K562 (cell line): ENCODE data around the gene EEF1A1. TPM values are rescaled to one million over a fixed set of nuclear protein-coding genes. Genes with fewer than 3 reads are reported as not detected.

Experiments used
- AFF4 ChIP-seq: sonication (generic); formaldehyde crosslinking; IDR thresholded peaks from 2 replicates; pipeline ENCODE4 v1.8.0; 2023; ENCODE audit warnings: mild to moderate bottlenecking, missing genetic modification reagents
- CBFB ChIP-seq: sonication (generic); formaldehyde crosslinking; IDR thresholded peaks from 2 replicates; pipeline ENCODE4 v1.4.0; 2020; ENCODE audit warnings: mild to moderate bottlenecking, missing genetic modification reagents
- CC2D1A ChIP-seq: fragments of 450-650 bp; IDR thresholded peaks from 2 replicates; pipeline ENCODE4 v1.6.1; 2017; ENCODE audit warnings: mild to moderate bottlenecking
- CREB5 ChIP-seq: fragments of 250-450 bp; sonication (Bioruptor Pico); IDR thresholded peaks from 2 replicates; pipeline ENCODE4 v1.5.0; 2020; ENCODE audit warnings: mild to moderate bottlenecking
- FOXJ3 ChIP-seq: sonication (generic); formaldehyde crosslinking; IDR thresholded peaks from 2 replicates; pipeline ENCODE4 v1.4.0; 2020; ENCODE audit warnings: mild to moderate bottlenecking, missing genetic modification reagents
- JUNB ChIP-seq: fragments of 450-650 bp; formaldehyde crosslinking; conservative IDR thresholded peaks from 2 replicates; pipeline ENCODE4 v1.4.0; 2020; ENCODE audit warnings: mild to moderate bottlenecking
- MTA2 ChIP-seq: fragments of 450-650 bp; IDR thresholded peaks from 2 replicates; pipeline ENCODE4 v1.6.1; 2016; ENCODE audit warnings: low read depth
- NFE2L1 ChIP-seq: fragments of 450-650 bp; IDR thresholded peaks from 2 replicates; pipeline ENCODE4 v1.6.1; 2016; ENCODE audit warnings: missing genetic modification characterization, low read depth, mild to moderate bottlenecking, missing compliant biosample characterization, moderate library complexity, borderline replicate concordance
- PHB2 ChIP-seq: fragments of 450-650 bp; IDR thresholded peaks from 2 replicates; pipeline ENCODE4 v1.6.1; 2017; ENCODE audit warnings: low read depth
- POU5F1 ChIP-seq: fragments of 150-350 bp; IDR thresholded peaks from 2 replicates; pipeline ENCODE4 v1.6.1; 2014; ENCODE audit warnings: borderline replicate concordance, low read length, low read depth, mild to moderate bottlenecking; ENCODE audit not compliant: partially characterized antibody
- RBBP5 ChIP-seq: fragments of 200-600 bp; sonication (generic); IDR thresholded peaks from 2 replicates; pipeline ENCODE4 v1.6.1; 2012; ENCODE audit warnings: borderline replicate concordance, mild to moderate bottlenecking, low read length, control low read depth, inconsistent platforms; ENCODE audit not compliant: insufficient read depth, poor library complexity, severe bottlenecking
- RBFOX2 ChIP-seq: fragments of 200-400 bp; formaldehyde crosslinking; IDR thresholded peaks from 2 replicates; pipeline ENCODE4 v1.6.1; 2017; ENCODE audit warnings: low read depth, mild to moderate bottlenecking, low read length, moderate library complexity
- TAF7 ChIP-seq: fragments of 450-650 bp; IDR thresholded peaks from 2 replicates; pipeline ENCODE4 v1.6.1; 2016; ENCODE audit warnings: missing genetic modification characterization, missing compliant biosample characterization
- ZBTB26 ChIP-seq: fragments of 450-650 bp; formaldehyde crosslinking; IDR thresholded peaks from 2 replicates; pipeline ENCODE4 v1.4.0; 2022; ENCODE audit warnings: missing genetic modification characterization
- ZNF197 ChIP-seq: fragments of 200-800 bp; sonication (Bioruptor generic); IDR thresholded peaks from 2 replicates; pipeline ENCODE4 v1.6.1; 2016; ENCODE audit warnings: low read depth, missing genetic modification characterization, missing compliant biosample characterization
- ZNF354B ChIP-seq: fragments of 250-450 bp; sonication (Bioruptor Pico); IDR thresholded peaks from 2 replicates; pipeline ENCODE4 v1.4.0; 2020
- ZNF696 ChIP-seq: fragments of 250-450 bp; sonication (Bioruptor Pico); conservative IDR thresholded peaks from 2 replicates; pipeline ENCODE4 v1.4.0; 2020; ENCODE audit warnings: mild to moderate bottlenecking, moderate library complexity
- ZNF707 ChIP-seq: fragments of 250-450 bp; sonication (Bioruptor Pico); conservative IDR thresholded peaks from 2 replicates; pipeline ENCODE4 v1.8.0; 2022; ENCODE audit warnings: inconsistent platforms, mild to moderate bottlenecking, moderate library complexity
- polyA plus RNA-seq, 8 experiments: library from polyadenylated mRNA; depleted of rRNA in 4 of 8; stranded (reverse) in 5 of 8; unstranded in 3 of 8; fragments of >200 nt; fragmentation: Nextera tagmentation in 2 of 8; fragmentation: Illumina TruSeq in 1 of 8; extraction: Ambion mirVana in 2 of 8; extraction: Trizol in 1 of 8; gene quantifications; 2 replicates each; pipeline versions ENCODE4 v1.2.1 to v1.2.3, GENCODE V29; 2011 to 2014; ENCODE audit warnings: inconsistent platforms in 1 of 8, missing spikeins in 1 of 8
- total RNA-seq, 7 experiments: library from RNA; depleted of rRNA in 6 of 7; stranded (reverse); fragments of >200 nt in 6 of 7; fragmentation: Illumina TruSeq in 2 of 7; extraction: Trizol in 2 of 7; gene quantifications; 2 replicates each; pipeline versions ENCODE4 v1.2.1 to v1.2.3, GENCODE V29; 2011 to 2021; ENCODE audit warnings: low replicate concordance in 1 of 7
- TF ChIP-seq, protein P1 (sequence below): sonication (generic); formaldehyde crosslinking; IDR thresholded peaks from 2 replicates; pipeline ENCODE4 v1.8.0; 2022; ENCODE audit warnings: mild to moderate bottlenecking, missing genetic modification reagents

The EEF1A1 gene
- total and polyA plus RNA-seq, 9 of the 15 experiments (the other 6 are each of a cell fraction or from before 2014, with no cell fraction given) = 6,453 to 17,323 (median 11,082) TPM

- TF ChIP-seq AFF4 (CRISPR knock-in tag) (no peak), CBFB (CRISPR knock-in tag) (no peak), NFE2L1 (tag) (peak; percentile 93), PHB2 (no peak), ZBTB26 (peak; percentile 100), ZNF707 (peak; percentile 93), FOXJ3 (CRISPR knock-in tag) (no peak), ZNF354B (CRISPR knock-in tag) (peak; percentile 98), POU5F1 (no peak), TAF7 (tag) (peak; percentile 99), RBBP5 (no peak), CREB5 (peak; percentile 98), MTA2 (0 out of 2 replicates have a peak, but pooled peaks have one; percentile 17), RBFOX2 (peak; percentile 56), ZNF696 (CRISPR knock-in tag) (peak; percentile 93), JUNB (CRISPR knock-in tag) (peak; percentile 74), CC2D1A (no peak), ZNF197 (CRISPR knock-in tag) (peak; percentile 100)
- TF ChIP-seq, protein P1, sequence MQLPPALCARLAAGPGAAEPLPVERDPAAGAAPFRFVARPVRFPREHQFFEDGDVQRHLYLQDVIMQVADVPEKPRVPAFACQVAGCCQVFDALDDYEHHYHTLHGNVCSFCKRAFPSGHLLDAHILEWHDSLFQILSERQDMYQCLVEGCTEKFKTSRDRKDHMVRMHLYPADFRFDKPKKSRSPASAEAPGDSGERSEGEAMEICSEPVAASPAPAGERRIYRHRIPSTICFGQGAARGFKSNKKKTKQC (CRISPR knock-in tag) = no peak
Measured at GRCh38 chr6:73564578-73565345, 43.9 kb upstream of the EEF1A1 start (continued).
